OCI-LY7 (cell line): ENCODE results near the gene SPDL1. TPM values are rescaled to one million over a fixed set of nuclear protein-coding genes. Genes with fewer than 3 reads are reported as not detected.

Experiments
- BruUV-seq: library from RNA; stranded (reverse); fragments of 400-500 nt; replicated peaks from 2 replicates; lab custom pipeline; 2021; lab: Mats Ljungman, UMichigan
- CTCF ChIA-PET: fragments of 300-600 bp; sonication (Branson Sonifier 250); formaldehyde crosslinking; loops from one replicate; lab custom pipeline; 2022; ENCODE audit warnings: antibody characterized with exemption; ENCODE audit not compliant: unreplicated experiment; lab: Charles Lee
- POLR2A ChIA-PET: fragments of 300-600 bp; sonication (Branson Sonifier 250); formaldehyde crosslinking; loops from one replicate; lab custom pipeline; 2022; ENCODE audit warnings: antibody characterized with exemption; lab: Charles Lee
- DNase-seq: peaks from one replicate; pipeline ENCODE4 v3.0.0-alpha.2; 2015; ENCODE audit warnings: low spot score
- H2AFZ ChIP-seq: fragments of 200-600 bp; sonication (generic), shearing (Covaris generic); 2 replicates; pipeline ENCODE4 v1.6.1; 2014; ENCODE audit warnings: mild to moderate bottlenecking, antibody characterized with exemption, low read length, moderate library complexity
- H3K27ac ChIP-seq: fragments of 200-600 bp; sonication (generic); 2 replicates; pipeline ENCODE4 v1.5.1; 2014; ENCODE audit warnings: mixed run types, low read depth, mild to moderate bottlenecking, moderate library complexity, low read length, inconsistent platforms; ENCODE audit not compliant: poor library complexity, severe bottlenecking
- H3K36me3 ChIP-seq: fragments of 200-600 bp; sonication (generic); 2 replicates; pipeline ENCODE4 v1.6.1; 2014; ENCODE audit warnings: mild to moderate bottlenecking, antibody characterized with exemption, low read length, moderate library complexity, mixed read lengths; ENCODE audit not compliant: insufficient read depth
- H3K4me1 ChIP-seq: fragments of 200-600 bp; sonication (generic); 2 replicates; pipeline ENCODE4 v1.5.1; 2014; ENCODE audit warnings: mild to moderate bottlenecking, low read length; ENCODE audit not compliant: insufficient read depth, poor library complexity, severe bottlenecking
- H3K4me2 ChIP-seq: fragments of 200-600 bp; sonication (generic); 2 replicates; pipeline ENCODE4 v1.6.1; 2014; ENCODE audit warnings: mild to moderate bottlenecking, low read length
- H3K4me3 ChIP-seq: fragments of 200-600 bp; sonication (generic); 2 replicates; pipeline ENCODE4 v1.5.1; 2014; ENCODE audit warnings: mild to moderate bottlenecking, low read depth, low read length; ENCODE audit not compliant: poor library complexity, severe bottlenecking
- H3K79me2 ChIP-seq: fragments of 200-600 bp; sonication (generic); 2 replicates; pipeline ENCODE4 v1.6.1; 2016; ENCODE audit warnings: low read depth, mild to moderate bottlenecking, low read length, moderate library complexity, mixed read lengths; ENCODE audit not compliant: insufficient read depth
- H3K9me2 ChIP-seq: fragments of 200-600 bp; sonication (generic); 2 replicates; pipeline ENCODE4 v1.6.1; 2016; ENCODE audit warnings: mild to moderate bottlenecking, low read length, mixed read lengths; ENCODE audit not compliant: insufficient read depth
- H3K9me3 ChIP-seq: fragments of 200-600 bp; sonication (generic); 2 replicates; pipeline ENCODE4 v1.6.1; 2014; ENCODE audit warnings: mild to moderate bottlenecking, mixed run types, low read length, mixed read lengths
- H4K20me1 ChIP-seq: fragments of 200-600 bp; sonication (generic); 2 replicates; pipeline ENCODE4 v1.6.1; 2014; ENCODE audit warnings: mild to moderate bottlenecking, antibody characterized with exemption, low read length, moderate library complexity, mixed read lengths; ENCODE audit not compliant: insufficient read depth
- EZH2phosphoT487 ChIP-seq: fragments of 200-600 bp; sonication (generic); IDR thresholded peaks from 2 replicates; pipeline ENCODE4 v1.6.1; 2018; ENCODE audit warnings: low read depth, borderline replicate concordance, mild to moderate bottlenecking, mixed run types, antibody characterized with exemption, low read length, moderate library complexity, mixed read lengths
- intact Hi-C: fragments of 100-400 bp; cut with micrococcal nuclease; formaldehyde crosslinking; loops from one replicate; pipeline ENCODE4 v1.10.0; 2022; ENCODE audit not compliant: unreplicated experiment
- total RNA-seq, 2 experiments: library from RNA; depleted of rRNA in 1 of 2; stranded (reverse); fragments of >200 nt in 1 of 2; shearing (Covaris generic) in 1 of 2; gene quantifications; 2 replicates each; pipeline ENCODE4 v1.2.3, GENCODE V29; 2014 to 2022
- TF ChIP-seq, protein P1 (sequence below): fragments of 200-600 bp; sonication (generic); conservative IDR thresholded peaks from 2 replicates; pipeline ENCODE4 v1.5.1; 2014; ENCODE audit warnings: mild to moderate bottlenecking, antibody characterized with exemption, low read length, moderate library complexity, mixed read lengths

The SPDL1 gene
- total RNA-seq, 2 experiments from 2014 or later: 27.4 to 65.9 TPM

- H3K4me3 ChIP-seq: no peak overlapping the region
- peaks cover 28% of the 10 kb centered on the region; the same call in 1 of the 2 replicates for H4K20me1 ChIP-seq
- H3K79me2 ChIP-seq: peaks cover 96% of the 10 kb centered on the region
- no TSS peak for BruUV-seq
- H3K9me3 ChIP-seq: no peaks in the 10 kb centered on the region
- peaks cover 76% of the 10 kb centered on the region for H3K36me3 ChIP-seq
- H3K4me2 ChIP-seq: no peak overlapping the region
- TF ChIP-seq EZH2phosphoT487: no peak
- TF ChIP-seq, protein P1, sequence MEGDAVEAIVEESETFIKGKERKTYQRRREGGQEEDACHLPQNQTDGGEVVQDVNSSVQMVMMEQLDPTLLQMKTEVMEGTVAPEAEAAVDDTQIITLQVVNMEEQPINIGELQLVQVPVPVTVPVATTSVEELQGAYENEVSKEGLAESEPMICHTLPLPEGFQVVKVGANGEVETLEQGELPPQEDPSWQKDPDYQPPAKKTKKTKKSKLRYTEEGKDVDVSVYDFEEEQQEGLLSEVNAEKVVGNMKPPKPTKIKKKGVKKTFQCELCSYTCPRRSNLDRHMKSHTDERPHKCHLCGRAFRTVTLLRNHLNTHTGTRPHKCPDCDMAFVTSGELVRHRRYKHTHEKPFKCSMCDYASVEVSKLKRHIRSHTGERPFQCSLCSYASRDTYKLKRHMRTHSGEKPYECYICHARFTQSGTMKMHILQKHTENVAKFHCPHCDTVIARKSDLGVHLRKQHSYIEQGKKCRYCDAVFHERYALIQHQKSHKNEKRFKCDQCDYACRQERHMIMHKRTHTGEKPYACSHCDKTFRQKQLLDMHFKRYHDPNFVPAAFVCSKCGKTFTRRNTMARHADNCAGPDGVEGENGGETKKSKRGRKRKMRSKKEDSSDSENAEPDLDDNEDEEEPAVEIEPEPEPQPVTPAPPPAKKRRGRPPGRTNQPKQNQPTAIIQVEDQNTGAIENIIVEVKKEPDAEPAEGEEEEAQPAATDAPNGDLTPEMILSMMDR: no peak
- no peak overlapping the region for H2AFZ ChIP-seq
- no peaks in the 10 kb centered on the region for H3K9me2 ChIP-seq
- ChIA-PET POLR2A (interaction anchor here (0.6 to 1.6 kb wide), 2 partner anchors 13 to 66 kb away, joined by 3 to 5 read pairs; partner anchors contain the start of genes DOCK2 and SPDL1), CTCF (no interaction called here)
- no peak overlapping the region for H3K27ac ChIP-seq
- peaks cover 54% of the 10 kb centered on the region for H3K4me1 ChIP-seq
- DNase-seq: no peak
- intact Hi-C loops: no loop called here
Observed at GRCh38 chr5:169649486-169649885, 65.9 kb downstream of the SPDL1 start.

DNA sequence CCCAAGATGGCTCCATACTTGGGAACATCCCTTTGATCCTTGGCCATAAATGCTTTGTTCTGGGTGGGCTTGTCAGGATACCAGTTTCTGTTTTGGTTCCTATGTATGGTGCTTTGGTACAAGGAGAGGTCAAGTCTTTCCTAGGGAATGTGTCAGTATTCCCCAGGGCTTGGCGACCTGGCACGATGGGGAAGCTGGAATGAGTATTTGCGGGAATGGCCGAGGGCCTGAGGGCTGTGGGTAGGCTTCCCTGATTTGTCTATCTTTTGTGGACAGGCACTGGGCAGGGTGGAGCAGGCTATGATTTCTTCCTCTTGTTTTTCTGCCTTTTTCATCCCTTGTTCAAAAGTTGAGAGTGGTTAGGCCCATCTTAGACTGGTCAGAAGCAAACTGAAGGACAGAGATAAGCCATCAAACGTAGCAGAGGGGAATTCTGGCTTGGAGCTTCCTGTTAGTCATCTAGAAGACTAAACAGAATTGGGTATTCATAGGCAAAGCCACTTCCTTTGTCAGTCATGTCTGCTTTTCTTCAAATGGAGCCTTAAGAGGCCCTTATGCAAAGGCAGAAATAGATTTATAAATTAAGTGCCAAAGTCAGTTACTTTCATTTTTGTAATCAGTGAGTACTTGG lies 67.2 kb downstream of the SPDL1 start:
- BruUV-seq: no TSS peak
- POLR2A ChIA-PET: no interaction called here
- peaks cover 54% of the 10 kb centered on the region for H3K4me1 ChIP-seq
- H2AFZ ChIP-seq: no peak overlapping the region
- peak overlapping the region; percentile 65 for H3K4me2 ChIP-seq
- peak overlapping the region; percentile 28 for H3K4me3 ChIP-seq
- H3K9me3 ChIP-seq: no peaks in the 10 kb centered on the region
- TF ChIP-seq EZH2phosphoT487: no peak
- TF ChIP-seq, protein P1: no peak
- no peaks in the 10 kb centered on the region for H3K9me2 ChIP-seq
- intact Hi-C loops: no loop called here
- peaks cover 83% of the 10 kb centered on the region for H3K79me2 ChIP-seq
- peak overlapping the region; percentile 29 for H3K27ac ChIP-seq
- peak; percentile 43 for DNase-seq
- peaks cover 28% of the 10 kb centered on the region; the same call in 1 of the 2 replicates for H4K20me1 ChIP-seq
- H3K36me3 ChIP-seq: peaks cover 89% of the 10 kb centered on the region
- CTCF ChIA-PET: no interaction called here

DNA sequence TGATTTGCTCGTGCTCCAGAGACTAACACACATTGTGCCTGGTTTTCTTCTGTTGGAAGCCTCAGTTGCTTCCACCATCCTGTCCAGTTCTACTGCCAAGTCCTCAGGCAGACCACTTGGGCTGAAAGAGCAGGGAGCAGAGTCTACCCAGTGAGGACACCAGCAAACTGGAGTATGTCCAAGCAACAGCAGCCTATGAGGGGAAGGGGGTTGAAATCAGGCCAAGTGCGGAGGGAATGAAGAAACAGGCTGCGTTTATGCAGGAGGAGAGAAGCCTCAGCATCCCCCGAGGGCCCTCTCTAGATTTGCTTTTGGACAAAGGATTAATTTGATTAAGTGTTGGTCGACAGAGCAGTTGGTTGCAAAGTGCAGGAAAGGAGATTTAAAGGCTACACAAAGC lies 68.0 kb downstream of the SPDL1 start:
- POLR2A ChIA-PET: no interaction called here
- CTCF ChIA-PET: no interaction called here
- peaks cover 90% of the 10 kb centered on the region for H3K36me3 ChIP-seq
- no peak for TF ChIP-seq EZH2phosphoT487
- peaks cover 76% of the 10 kb centered on the region for H3K79me2 ChIP-seq
- no peaks in the 10 kb centered on the region for H3K9me3 ChIP-seq
- no peaks in the 10 kb centered on the region for H3K9me2 ChIP-seq
- no TSS peak for BruUV-seq
- no peak overlapping the region for H2AFZ ChIP-seq
- H4K20me1 ChIP-seq: peaks cover 28% of the 10 kb centered on the region; the same call in 1 of the 2 replicates
- no peak overlapping the region for H3K4me3 ChIP-seq
- H3K4me1 ChIP-seq: peaks cover 49% of the 10 kb centered on the region
- H3K4me2 ChIP-seq: peak overlapping the region; percentile 65; the same call in 1 of the 2 replicates
- H3K27ac ChIP-seq: peak overlapping the region; percentile 29
- no peak for DNase-seq
- intact Hi-C loops: no loop called here
